ENCODE results near the gene AGAP2. TPM values are rescaled to one million over a fixed set of nuclear protein-coding genes. Genes with fewer than 3 reads are reported as not detected.

Gene AGAP2
- total RNA-seq, 1 donor from 2014 or later: not detected

- peaks cover 4% of the 10 kb centered on the region for H3K36me3 ChIP-seq (ENCODE audit: control insufficient read depth, insufficient read depth, low read length)
- H3K27me3 ChIP-seq (ENCODE audit: control insufficient read depth, insufficient read depth, low read length): no peaks in the 10 kb centered on the region
- no peak for DNase-seq (ENCODE audit: low read depth)
- no peak overlapping the region for H3K4me3 ChIP-seq (ENCODE audit: low read depth, low read length)
- no peak for TF ChIP-seq CTCF (IDR thresholded peaks at IDR 0.05; ENCODE audit: insufficient read depth, low read length, poor library complexity, severe bottlenecking)
These were observed 15.3 kb upstream of the AGAP2 start for GRCh38 chr12:57753756-57754337.

DNA sequence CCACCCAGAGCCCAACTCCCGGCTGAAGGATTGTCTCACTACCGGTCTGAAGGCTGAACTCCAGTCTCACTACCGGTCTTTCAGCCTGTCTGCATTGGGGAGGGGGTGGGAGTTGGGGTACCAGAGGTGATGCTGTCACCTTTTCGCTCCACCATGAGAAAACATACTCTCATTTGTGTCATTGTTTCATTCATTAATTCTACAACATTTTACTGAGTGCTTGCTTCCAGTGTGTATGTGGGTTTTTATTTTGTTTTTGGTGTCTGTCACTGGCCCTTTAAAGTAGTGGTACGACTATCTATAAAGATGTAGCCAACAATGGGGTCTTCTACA is 14.1 kb upstream of the AGAP2 start:
- TF ChIP-seq CTCF (IDR thresholded peaks at IDR 0.05; ENCODE audit: insufficient read depth, low read length, poor library complexity, severe bottlenecking): no peak
- Histone ChIP-seq H3K36me3 (ENCODE audit: control insufficient read depth, insufficient read depth, low read length) (peaks cover 2% of the 10 kb centered on the region), H3K4me3 (ENCODE audit: low read depth, low read length) (no peak overlapping the region), H3K27me3 (ENCODE audit: control insufficient read depth, insufficient read depth, low read length) (no peaks in the 10 kb centered on the region)
- no peak for DNase-seq (ENCODE audit: low read depth)

- Histone ChIP-seq H3K36me3 (ENCODE audit: control insufficient read depth, insufficient read depth, low read length) (peaks cover 2% of the 10 kb centered on the region), H3K27me3 (ENCODE audit: control insufficient read depth, insufficient read depth, low read length) (no peaks in the 10 kb centered on the region), H3K4me3 (ENCODE audit: low read depth, low read length) (peak within 1 kb of the TSS; percentile 72)
- no peak for TF ChIP-seq CTCF (IDR thresholded peaks at IDR 0.05; ENCODE audit: insufficient read depth, low read length, poor library complexity, severe bottlenecking)
- DNase-seq (ENCODE audit: low read depth): peak; percentile 97
These were observed 13.5 kb upstream of the AGAP2 start, which contains the start of gene CDK4 for GRCh38 chr12:57751788-57752667. Gene CDK4 (minus strand): TSS chr12:57752310. CDS start chr12:57751717, 593 bp downstream.

GRCh38 chr12:57751432-57751787 is 12.9 kb upstream of the AGAP2 start:
- H3K4me3 ChIP-seq (ENCODE audit: low read depth, low read length): peak overlapping the region; percentile 72
- no peak for TF ChIP-seq CTCF (IDR thresholded peaks at IDR 0.05; ENCODE audit: insufficient read depth, low read length, poor library complexity, severe bottlenecking)
- H3K36me3 ChIP-seq (ENCODE audit: control insufficient read depth, insufficient read depth, low read length): peaks cover 2% of the 10 kb centered on the region
- H3K27me3 ChIP-seq (ENCODE audit: control insufficient read depth, insufficient read depth, low read length): no peaks in the 10 kb centered on the region
- DNase-seq (ENCODE audit: low read depth): no peak

DNA sequence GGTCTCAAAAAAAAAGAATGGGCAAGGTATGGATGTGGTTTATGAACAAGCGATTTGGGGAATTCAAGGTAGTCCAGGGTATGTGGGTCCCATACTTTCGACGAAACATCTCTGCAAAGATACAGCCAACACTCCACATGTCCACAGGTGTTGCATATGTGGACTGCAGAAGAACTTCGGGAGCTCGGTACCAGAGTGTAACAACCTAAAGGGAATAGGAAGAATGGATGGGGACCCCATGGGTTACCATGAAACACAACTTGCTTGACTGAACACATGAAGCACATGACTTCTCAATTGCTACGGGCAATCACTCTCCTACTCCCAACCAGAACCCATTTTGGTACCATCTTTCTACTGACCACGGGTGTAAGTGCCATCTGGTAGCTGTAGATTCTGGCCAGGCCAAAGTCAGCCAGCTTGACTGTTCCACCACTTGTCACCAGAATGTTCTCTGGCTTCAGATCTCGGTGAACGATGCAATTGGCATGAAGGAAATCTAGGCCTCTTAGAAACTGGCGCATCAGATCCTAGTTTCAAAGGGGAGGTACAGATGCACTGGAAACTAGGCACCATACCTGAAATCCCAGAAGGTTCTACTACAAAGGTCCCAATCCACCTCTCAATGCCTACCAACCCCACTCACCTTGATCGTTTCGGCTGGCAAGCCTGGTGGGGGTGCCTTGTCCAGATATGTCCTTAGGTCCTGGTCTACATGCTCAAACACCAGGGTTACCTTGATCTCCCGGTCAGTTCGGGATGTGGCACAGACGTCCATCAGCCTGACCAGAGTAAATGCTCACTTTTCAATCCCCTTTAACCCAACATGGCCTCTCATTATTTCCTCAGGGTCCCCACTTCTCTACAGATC is 12.3 kb upstream of the AGAP2 start:
- TF ChIP-seq CTCF (IDR thresholded peaks at IDR 0.05; ENCODE audit: insufficient read depth, low read length, poor library complexity, severe bottlenecking): no peak
- peaks cover 2% of the 10 kb centered on the region for H3K36me3 ChIP-seq (ENCODE audit: control insufficient read depth, insufficient read depth, low read length)
- H3K4me3 ChIP-seq (ENCODE audit: low read depth, low read length): peak overlapping the region; percentile 72
- DNase-seq (ENCODE audit: low read depth): no peak
- H3K27me3 ChIP-seq (ENCODE audit: control insufficient read depth, insufficient read depth, low read length): no peaks in the 10 kb centered on the region

Data from kidney epithelial cell (primary cell).